Measurements from ENCODE around the gene ERCC6L.

Gene ERCC6L

GRCh38 chrX:72271812-72272211 lies 33.0 kb upstream of the ERCC6L start:
- no peak for TF ChIP-seq PAX5 (IDR thresholded peaks at IDR 0.05; ENCODE audit: insufficient read depth, low read length, severe bottlenecking)
- TF ChIP-seq TAF1 (IDR thresholded peaks at IDR 0.05; ENCODE audit: low read depth, low read length), result no peak
- TF ChIP-seq POLR2AphosphoS5 (IDR thresholded peaks at IDR 0.05; ENCODE audit: low read depth, low read length), result no peak
- TF ChIP-seq POU2F2 (IDR thresholded peaks at IDR 0.05; ENCODE audit: low read depth, low read length), result no peak
- no peak for TF ChIP-seq SPI1 (IDR thresholded peaks at IDR 0.05; ENCODE audit: low read depth, low read length)
- TF ChIP-seq POLR2A (IDR thresholded peaks at IDR 0.05; ENCODE audit: low read depth, low read length), result no peak
- no peak for DNase-seq (ENCODE audit: insufficient read length, low spot score)
- no peak for FAIRE-seq

- FAIRE-seq (no peak), DNase-seq (ENCODE audit: insufficient read length, low spot score) (no peak)
- TF ChIP-seq SPI1 (IDR thresholded peaks at IDR 0.05; ENCODE audit: low read depth, low read length), result no peak
Measured at GRCh38 chrX:72271091-72271788, 32.4 kb upstream of the ERCC6L start.

- FAIRE-seq, result no peak
- no peak for TF ChIP-seq SPI1 (IDR thresholded peaks at IDR 0.05; ENCODE audit: low read depth, low read length)
- no peak for TF ChIP-seq POLR2A (IDR thresholded peaks at IDR 0.05; ENCODE audit: low read depth, low read length)
- TF ChIP-seq PAX5 (IDR thresholded peaks at IDR 0.05; ENCODE audit: insufficient read depth, low read length, severe bottlenecking), result no peak
- TF ChIP-seq POU2F2 (IDR thresholded peaks at IDR 0.05; ENCODE audit: low read depth, low read length), result no peak
- no peak for TF ChIP-seq POLR2AphosphoS5 (IDR thresholded peaks at IDR 0.05; ENCODE audit: low read depth, low read length)
- TF ChIP-seq TAF1 (IDR thresholded peaks at IDR 0.05; ENCODE audit: low read depth, low read length), result no peak
- DNase-seq (ENCODE audit: insufficient read length, low spot score), result no peak
Measured at GRCh38 chrX:72270316-72270866, 31.6 kb upstream of the ERCC6L start.

GRCh38 chrX:72269671-72270251 lies 30.9 kb upstream of the ERCC6L start:
- FAIRE-seq, result no peak
- DNase-seq (ENCODE audit: insufficient read length, low spot score), result no peak
- TF ChIP-seq TAF1 (IDR thresholded peaks at IDR 0.05; ENCODE audit: low read depth, low read length) (no peak), SPI1 (IDR thresholded peaks at IDR 0.05; ENCODE audit: low read depth, low read length) (no peak), POLR2A (IDR thresholded peaks at IDR 0.05; ENCODE audit: low read depth, low read length) (no peak), POU2F2 (IDR thresholded peaks at IDR 0.05; ENCODE audit: low read depth, low read length) (no peak), PAX5 (IDR thresholded peaks at IDR 0.05; ENCODE audit: insufficient read depth, low read length, severe bottlenecking) (no peak), POLR2AphosphoS5 (IDR thresholded peaks at IDR 0.05; ENCODE audit: low read depth, low read length) (no peak)

- TF ChIP-seq PAX5 (IDR thresholded peaks at IDR 0.05; ENCODE audit: insufficient read depth, low read length, severe bottlenecking), result no peak
- TF ChIP-seq POLR2A (IDR thresholded peaks at IDR 0.05; ENCODE audit: low read depth, low read length), result no peak; the same call in 1 of the 2 replicates
- no peak for TF ChIP-seq POU2F2 (IDR thresholded peaks at IDR 0.05; ENCODE audit: low read depth, low read length)
- no peak for TF ChIP-seq POLR2AphosphoS5 (IDR thresholded peaks at IDR 0.05; ENCODE audit: low read depth, low read length)
- no peak for TF ChIP-seq SPI1 (IDR thresholded peaks at IDR 0.05; ENCODE audit: low read depth, low read length)
- TF ChIP-seq TAF1 (IDR thresholded peaks at IDR 0.05; ENCODE audit: low read depth, low read length), result no peak
- DNase-seq (ENCODE audit: insufficient read length, low spot score) (no peak), FAIRE-seq (no peak)
Measured at GRCh38 chrX:72268597-72269365, 30.0 kb upstream of the ERCC6L start.

- TF ChIP-seq POU2F2 (IDR thresholded peaks at IDR 0.05; ENCODE audit: low read depth, low read length) (no peak), TAF1 (IDR thresholded peaks at IDR 0.05; ENCODE audit: low read depth, low read length) (no peak), SPI1 (IDR thresholded peaks at IDR 0.05; ENCODE audit: low read depth, low read length) (no peak), PAX5 (IDR thresholded peaks at IDR 0.05; ENCODE audit: insufficient read depth, low read length, severe bottlenecking) (no peak), POLR2AphosphoS5 (IDR thresholded peaks at IDR 0.05; ENCODE audit: low read depth, low read length) (no peak), POLR2A (IDR thresholded peaks at IDR 0.05; ENCODE audit: low read depth, low read length) (no peak)
- no peak for DNase-seq (ENCODE audit: insufficient read length, low spot score)
- FAIRE-seq, result peak; percentile 69
Measured at GRCh38 chrX:72265263-72265662, 26.4 kb upstream of the ERCC6L start.

- FAIRE-seq, result no peak
Measured at GRCh38 chrX:72262077-72262476, 23.2 kb upstream of the ERCC6L start.

GRCh38 chrX:72260448-72260847 lies 21.6 kb upstream of the ERCC6L start:
- DNase-seq (ENCODE audit: insufficient read length, low spot score) (no peak), FAIRE-seq (no peak)
- TF ChIP-seq TAF1 (IDR thresholded peaks at IDR 0.05; ENCODE audit: low read depth, low read length), result no peak
- no peak for TF ChIP-seq POU2F2 (IDR thresholded peaks at IDR 0.05; ENCODE audit: low read depth, low read length)
- TF ChIP-seq SPI1 (IDR thresholded peaks at IDR 0.05; ENCODE audit: low read depth, low read length), result no peak
- TF ChIP-seq POLR2A (IDR thresholded peaks at IDR 0.05; ENCODE audit: low read depth, low read length), result no peak
- no peak for TF ChIP-seq PAX5 (IDR thresholded peaks at IDR 0.05; ENCODE audit: insufficient read depth, low read length, severe bottlenecking)
- no peak for TF ChIP-seq POLR2AphosphoS5 (IDR thresholded peaks at IDR 0.05; ENCODE audit: low read depth, low read length)

More at GRCh38 chrX:72262077-72262476, 23.2 kb upstream of the ERCC6L start:
- TF ChIP-seq POLR2AphosphoS5 (IDR thresholded peaks at IDR 0.05; ENCODE audit: low read depth, low read length) (no peak), TAF1 (IDR thresholded peaks at IDR 0.05; ENCODE audit: low read depth, low read length) (no peak)
- no peak for DNase-seq (ENCODE audit: insufficient read length, low spot score)

- no peak for TF ChIP-seq PAX5 (IDR thresholded peaks at IDR 0.05; ENCODE audit: insufficient read depth, low read length, severe bottlenecking)
- TF ChIP-seq POLR2A (IDR thresholded peaks at IDR 0.05; ENCODE audit: low read depth, low read length), result no peak
- no peak for TF ChIP-seq POLR2AphosphoS5 (IDR thresholded peaks at IDR 0.05; ENCODE audit: low read depth, low read length)
- no peak for DNase-seq (ENCODE audit: insufficient read length, low spot score)
- no peak for FAIRE-seq
Measured at GRCh38 chrX:72258174-72258573, 19.3 kb upstream of the ERCC6L start.

Measured in GM12891 (cell line).